ENCODE results near the gene CLSTN2. TPM values are rescaled to one million over a fixed set of nuclear protein-coding genes. Genes with fewer than 3 reads are reported as not detected.

CLSTN2 gene
- total RNA-seq, 1 experiment from 2014 or later: 0.02 TPM

GRCh38 chr3:140430494-140430893, 495.5 kb downstream of the CLSTN2 start (continued):
- TF ChIP-seq, protein P1, sequence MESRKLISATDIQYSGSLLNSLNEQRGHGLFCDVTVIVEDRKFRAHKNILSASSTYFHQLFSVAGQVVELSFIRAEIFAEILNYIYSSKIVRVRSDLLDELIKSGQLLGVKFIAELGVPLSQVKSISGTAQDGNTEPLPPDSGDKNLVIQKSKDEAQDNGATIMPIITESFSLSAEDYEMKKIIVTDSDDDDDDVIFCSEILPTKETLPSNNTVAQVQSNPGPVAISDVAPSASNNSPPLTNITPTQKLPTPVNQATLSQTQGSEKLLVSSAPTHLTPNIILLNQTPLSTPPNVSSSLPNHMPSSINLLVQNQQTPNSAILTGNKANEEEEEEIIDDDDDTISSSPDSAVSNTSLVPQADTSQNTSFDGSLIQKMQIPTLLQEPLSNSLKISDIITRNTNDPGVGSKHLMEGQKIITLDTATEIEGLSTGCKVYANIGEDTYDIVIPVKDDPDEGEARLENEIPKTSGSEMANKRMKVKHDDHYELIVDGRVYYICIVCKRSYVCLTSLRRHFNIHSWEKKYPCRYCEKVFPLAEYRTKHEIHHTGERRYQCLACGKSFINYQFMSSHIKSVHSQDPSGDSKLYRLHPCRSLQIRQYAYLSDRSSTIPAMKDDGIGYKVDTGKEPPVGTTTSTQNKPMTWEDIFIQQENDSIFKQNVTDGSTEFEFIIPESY (IDR thresholded peaks at IDR 0.05; ENCODE audit: extremely low read depth, insufficient replicate concordance, low read length): no peak
- TF ChIP-seq EZH2phosphoT487 (IDR thresholded peaks at IDR 0.05; ENCODE audit: borderline replicate concordance) (no peak), TCF7L2 (IDR thresholded peaks at IDR 0.05; ENCODE audit: borderline replicate concordance, extremely low read depth, insufficient read depth, insufficient read length) (no peak), SIN3A (IDR thresholded peaks at IDR 0.05; ENCODE audit: low read depth) (no peak)

GRCh38 chr3:140432229-140432669, 497.3 kb downstream of the CLSTN2 start:
- no TSS peak for BruUV-seq (replicated peaks)
- TF ChIP-seq, protein P2, sequence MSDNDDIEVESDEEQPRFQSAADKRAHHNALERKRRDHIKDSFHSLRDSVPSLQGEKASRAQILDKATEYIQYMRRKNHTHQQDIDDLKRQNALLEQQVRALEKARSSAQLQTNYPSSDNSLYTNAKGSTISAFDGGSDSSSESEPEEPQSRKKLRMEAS (IDR thresholded peaks at IDR 0.05): no peak
- TF ChIP-seq, protein P3, sequence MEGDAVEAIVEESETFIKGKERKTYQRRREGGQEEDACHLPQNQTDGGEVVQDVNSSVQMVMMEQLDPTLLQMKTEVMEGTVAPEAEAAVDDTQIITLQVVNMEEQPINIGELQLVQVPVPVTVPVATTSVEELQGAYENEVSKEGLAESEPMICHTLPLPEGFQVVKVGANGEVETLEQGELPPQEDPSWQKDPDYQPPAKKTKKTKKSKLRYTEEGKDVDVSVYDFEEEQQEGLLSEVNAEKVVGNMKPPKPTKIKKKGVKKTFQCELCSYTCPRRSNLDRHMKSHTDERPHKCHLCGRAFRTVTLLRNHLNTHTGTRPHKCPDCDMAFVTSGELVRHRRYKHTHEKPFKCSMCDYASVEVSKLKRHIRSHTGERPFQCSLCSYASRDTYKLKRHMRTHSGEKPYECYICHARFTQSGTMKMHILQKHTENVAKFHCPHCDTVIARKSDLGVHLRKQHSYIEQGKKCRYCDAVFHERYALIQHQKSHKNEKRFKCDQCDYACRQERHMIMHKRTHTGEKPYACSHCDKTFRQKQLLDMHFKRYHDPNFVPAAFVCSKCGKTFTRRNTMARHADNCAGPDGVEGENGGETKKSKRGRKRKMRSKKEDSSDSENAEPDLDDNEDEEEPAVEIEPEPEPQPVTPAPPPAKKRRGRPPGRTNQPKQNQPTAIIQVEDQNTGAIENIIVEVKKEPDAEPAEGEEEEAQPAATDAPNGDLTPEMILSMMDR (IDR thresholded peaks at IDR 0.05 in 2 of 3, conservative IDR thresholded peaks at IDR 0.05 in 1 of 3; ENCODE audit: borderline replicate concordance in 1 of 3, insufficient read depth in 1 of 3, low read depth in 2 of 3, low read length in 2 of 3): no peak
- no peak for TF ChIP-seq JUND (IDR thresholded peaks at IDR 0.05)
- TF ChIP-seq SRF (IDR thresholded peaks at IDR 0.05; ENCODE audit: low read depth): no peak
- no peak for TF ChIP-seq YY1 (IDR thresholded peaks at IDR 0.05; ENCODE audit: extremely low read depth, insufficient replicate concordance, low read depth, low read length)
- no peak for TF ChIP-seq ELF1 (IDR thresholded peaks at IDR 0.05; ENCODE audit: borderline replicate concordance, low read depth)
- TF ChIP-seq SIN3A (IDR thresholded peaks at IDR 0.05; ENCODE audit: low read depth): no peak
- no peak for TF ChIP-seq TCF7L2 (IDR thresholded peaks at IDR 0.05; ENCODE audit: borderline replicate concordance, extremely low read depth, insufficient read depth, insufficient read length)
- TF ChIP-seq REST (IDR thresholded peaks at IDR 0.05; ENCODE audit: low read depth): no peak
- TF ChIP-seq, protein P1 (IDR thresholded peaks at IDR 0.05; ENCODE audit: extremely low read depth, insufficient replicate concordance, low read length): no peak
- TF ChIP-seq CBX3 (IDR thresholded peaks at IDR 0.05; ENCODE audit: low read depth): no peak
- no peak for TF ChIP-seq ZFX (IDR thresholded peaks at IDR 0.05)
- no peak for TF ChIP-seq POLR2AphosphoS5 (IDR thresholded peaks at IDR 0.05; ENCODE audit: low read depth, low read length)

More at GRCh38 chr3:140432229-140432669, 497.3 kb downstream of the CLSTN2 start:
- no peaks in the 10 kb centered on the region for H3K79me2 ChIP-seq (ENCODE audit: insufficient read depth, low read length)
- intact Hi-C loops (cut with micrococcal nuclease): no loop called here
- no peaks in the 10 kb centered on the region for H3K36me3 ChIP-seq (ENCODE audit: control insufficient read depth in 1 of 2, insufficient read depth in 2 of 2, low read length in 2 of 2)
- H3K4me3 ChIP-seq (replicated peaks in 1 of 2; ENCODE audit: low read depth in 1 of 2, low read length in 2 of 2): no peak overlapping the region
- H3K9me2 ChIP-seq (ENCODE audit: insufficient read depth): no peaks in the 10 kb centered on the region
- CTCF ChIA-PET: no interaction called here
- ATAC-seq (no peak), DNase-seq (ENCODE audit: low read depth, low spot score) (no peak)
- H3K9ac ChIP-seq (ENCODE audit: low read length): no peak overlapping the region
- H2AFZ ChIP-seq (ENCODE audit: low read depth, low read length, poor library complexity, severe bottlenecking): no peak overlapping the region
- H3K4me2 ChIP-seq (ENCODE audit: low read length): no peak overlapping the region
- H4K20me1 ChIP-seq (ENCODE audit: insufficient read depth): no peaks in the 10 kb centered on the region
- H3K27ac ChIP-seq (ENCODE audit: low read depth, low read length): no peak overlapping the region
- H3K4me1 ChIP-seq (ENCODE audit: control insufficient read depth in 1 of 2, insufficient read depth in 2 of 2, low read length in 2 of 2): no peaks in the 10 kb centered on the region
- H3K9me3 ChIP-seq (ENCODE audit: control insufficient read depth in 1 of 2, insufficient read depth in 1 of 2, low read depth in 1 of 2, low read length in 2 of 2): no peaks in the 10 kb centered on the region
- H3K27me3 ChIP-seq (ENCODE audit: insufficient read depth, low read length): peaks cover 58% of the 10 kb centered on the region
- POLR2A ChIA-PET: no interaction called here
- RAD21 ChIA-PET (ENCODE audit: low non-redundant PET in 1 of 2, low total read pairs in 2 of 2, uncharacterized antibody in 2 of 2, unreplicated experiment in 2 of 2): no interaction called here

All from HCT116 (cell line).